Spleen (tissue), 11 donors: ENCODE results near the gene REC8. TPM values are rescaled to one million over a fixed set of nuclear protein-coding genes. Genes with fewer than 3 reads are reported as not detected.

Experiments
- DNase-seq: peaks from one replicate; pipeline ENCODE4 v3.0.0-alpha.2; 2020
- H3K27ac ChIP-seq, 8 donors: fragments of 200-600 bp; sonication (generic) in 7 of 8; 1 replicate in 4 of 8; 2 replicates in 4 of 8; pipeline versions ENCODE4 v1.5.0 to v1.8.0; 2016 to 2021; ENCODE audit warnings: inconsistent platforms in 4 of 8, mild to moderate bottlenecking in 4 of 8, moderate library complexity in 1 of 8
- H3K27me3 ChIP-seq, 7 donors: fragments of 200-600 bp; sonication (generic) in 6 of 7; replicated peaks in 1 of 7; 1 replicate in 4 of 7; 2 replicates in 3 of 7; pipeline versions ENCODE4 v1.5.0 to v1.8.0; 2016 to 2021; ENCODE audit warnings: inconsistent platforms in 3 of 7, mild to moderate bottlenecking in 1 of 7
- H3K36me3 ChIP-seq, 6 donors: fragments of 200-600 bp; sonication (generic) in 5 of 6; 1 replicate in 4 of 6; 2 replicates in 2 of 6; pipeline versions ENCODE4 v1.5.0 to v1.8.0; 2016 to 2021; ENCODE audit warnings: inconsistent platforms in 2 of 6
- H3K4me1 ChIP-seq, 6 donors: fragments of 200-600 bp; sonication (generic) in 5 of 6; 1 replicate in 3 of 6; 2 replicates in 3 of 6; pipeline versions ENCODE4 v1.5.0 to v1.8.0; 2016 to 2021; ENCODE audit warnings: inconsistent platforms in 3 of 6
- H3K4me3 ChIP-seq, 8 donors: fragments of 200-600 bp; sonication (generic) in 7 of 8; 1 replicate in 4 of 8; 2 replicates in 4 of 8; pipeline versions ENCODE4 v1.5.0 to v1.8.0; 2016 to 2021; ENCODE audit warnings: inconsistent platforms in 4 of 8, mild to moderate bottlenecking in 4 of 8, moderate library complexity in 2 of 8
- H3K9me3 ChIP-seq, 8 donors: fragments of 200-600 bp; sonication (generic) in 7 of 8; 1 replicate in 4 of 8; 2 replicates in 4 of 8; pipeline versions ENCODE4 v1.5.0 to v1.8.0; 2016 to 2021; ENCODE audit warnings: inconsistent platforms in 4 of 8
- CTCF ChIP-seq, 11 experiments: fragments of 200-600 bp in 7 of 11; fragments of 450-650 bp in 4 of 11; sonication (generic) in 4 of 11; IDR thresholded peaks in 8 of 11; conservative IDR thresholded peaks in 3 of 11; 1 replicate in 7 of 11; 2 replicates in 4 of 11; pipeline versions ENCODE4 v1.4.0 to v1.8.0; 2016 to 2021; ENCODE audit warnings: antibody characterized with exemption in 11 of 11, inconsistent platforms in 4 of 11, mild to moderate bottlenecking in 1 of 11
- POLR2A ChIP-seq, 3 donors: fragments of 450-650 bp; IDR thresholded peaks; one replicate each; pipeline ENCODE4 v1.5.1; 2017; ENCODE audit warnings: antibody characterized with exemption in 3 of 3, mild to moderate bottlenecking in 1 of 3
- POLR2AphosphoS5 ChIP-seq, 3 donors: sonication (generic); formaldehyde crosslinking; IDR thresholded peaks; one replicate each; pipeline ENCODE4 v1.5.1; 2017; ENCODE audit warnings: antibody characterized with exemption in 3 of 3
- WGBS, 5 donors: extraction: QIAGEN DNeasy Blood & Tissue Kit in 3 of 5; methylation state at CpG; one replicate each; pipeline versions ENCODE4 v1.1.5 to v1.1.7; 2013 to 2018; 5-methylcytosine and 5-hydroxymethylcytosine counted together
- intact Hi-C: fragments of 100-400 bp; cut with DNase I; formaldehyde crosslinking; loops from one replicate; pipeline ENCODE4 v1.15.0; 2023; ENCODE audit warnings: low total_unique reads
- polyA plus RNA-seq, 3 donors: library from polyadenylated mRNA; stranded (reverse); fragments of 200-250 nt; gene quantifications; one replicate each; pipeline ENCODE4 v1.2.1, GENCODE V29; 2013
- total RNA-seq, 7 donors: library from RNA; depleted of rRNA in 3 of 7; stranded (reverse); fragments of >200 nt in 3 of 7; fragmentation: NEBNext Ultra II Directional in 4 of 7; extraction: Animal tissue kit (Norgen Biotek cat#: 25700) in 4 of 7; gene quantifications; one replicate each; pipeline versions ENCODE4 v1.1.0 to v1.2.1, GENCODE V29; 2016 to 2021
- donor health status: healthy with polysubstance abuse.
- donor health status: DM: no; HTN: no; CAD: no; lungs with moderate emphysema.
- donor health status: DM: no; HTN: no; CAD: no.
- donor health status: Bipolar disorder and iron deficiency.
- donor health status: healthy.
- donor health status: DM: no; HTN: no; CAD: no.
- donor health status: DM: yes; HTN: yes; CAD: no.

The REC8 gene
- total and polyA plus RNA-seq, 10 donors: 23.5 to 51.6 (median 40.2) TPM

DNA sequence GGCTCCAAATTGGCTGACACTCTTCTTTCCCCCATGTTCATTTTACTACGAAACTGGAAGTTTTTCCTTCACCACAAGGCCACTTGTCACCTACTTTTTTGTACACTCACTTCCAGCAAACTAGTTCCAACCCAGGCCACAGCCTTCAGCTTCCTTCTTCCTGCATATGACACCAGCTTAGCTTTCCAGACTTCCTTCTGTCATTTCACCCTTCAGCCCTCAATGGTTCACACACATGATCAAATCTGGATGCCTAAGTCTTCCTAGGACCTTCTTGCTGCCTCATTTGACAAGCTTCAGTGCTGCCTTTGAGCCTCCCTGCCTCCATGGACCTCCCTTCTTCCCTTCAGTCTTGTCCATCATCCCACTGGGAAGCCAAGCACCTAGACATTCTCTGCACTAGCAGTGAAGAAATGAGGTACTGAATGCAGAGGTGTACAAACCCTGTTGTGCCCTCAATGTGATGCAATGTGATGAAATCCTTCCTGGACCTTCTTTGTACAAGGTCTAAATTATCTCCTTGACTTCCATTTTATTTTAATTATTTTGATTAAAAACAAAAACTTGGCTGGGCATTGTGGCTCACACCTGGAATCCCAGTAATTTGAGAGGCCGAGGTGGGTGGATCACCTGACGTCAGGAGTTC is 4.3 kb upstream of the REC8 start:
- Histone ChIP-seq H3K36me3 (peaks cover 30 to 86% (median 71%) of the 10 kb centered on the region in 6 donors), H3K4me3 (peak overlapping the region in 1 of 8 donors; percentile 11), H3K27me3 (no peaks in the 10 kb centered on the region), H3K4me1 (peaks cover 24 to 85% (median 67%) of the 10 kb centered on the region in 6 donors), H3K9me3 (no peaks in the 10 kb centered on the region), H3K27ac (peak overlapping the region in 7 of 8 donors; percentile 17 to 99 (median 63))
- peak in 1 of 3 donors; percentile 64 for TF ChIP-seq POLR2AphosphoS5 (IDR thresholded peaks at IDR 0.05)
- TF ChIP-seq CTCF (IDR thresholded peaks at IDR 0.05 in 8 of 11, conservative IDR thresholded peaks at IDR 0.05 in 3 of 11): no peak
- WGBS, 5 donors: 66 to 82% (median 70%) methylated on average over 3 of the region's 3 CpGs
- intact Hi-C loops: no loop called here
- peak; percentile 27 for DNase-seq

GRCh38 chr14:24172261-24172860 is 481 bp downstream of the REC8 start:
- TF ChIP-seq CTCF (IDR thresholded peaks at IDR 0.05 in 8 of 11, conservative IDR thresholded peaks at IDR 0.05 in 3 of 11) (no peak), POLR2A (IDR thresholded peaks at IDR 0.05) (no peak), POLR2AphosphoS5 (IDR thresholded peaks at IDR 0.05) (no peak)
- peak overlapping the region in 5 of 8 donors; percentile 54 to 77 (median 67) for H3K27ac ChIP-seq
- peak overlapping the region; percentile 34 to 72 (median 49) for H3K4me3 ChIP-seq
- H3K9me3 ChIP-seq: no peaks in the 10 kb centered on the region
- no peak for DNase-seq
- WGBS, 5 donors: 22 to 32% (median 30%) methylated on average over 26 to 30 of the region's 30 CpGs
- peaks cover 0 to 86% (median 48%) of the 10 kb centered on the region in 6 donors for H3K36me3 ChIP-seq
- H3K27me3 ChIP-seq: no peaks in the 10 kb centered on the region
- peaks cover 6 to 45% (median 28%) of the 10 kb centered on the region in 6 donors for H3K4me1 ChIP-seq
- intact Hi-C loops: no loop called here

DNA sequence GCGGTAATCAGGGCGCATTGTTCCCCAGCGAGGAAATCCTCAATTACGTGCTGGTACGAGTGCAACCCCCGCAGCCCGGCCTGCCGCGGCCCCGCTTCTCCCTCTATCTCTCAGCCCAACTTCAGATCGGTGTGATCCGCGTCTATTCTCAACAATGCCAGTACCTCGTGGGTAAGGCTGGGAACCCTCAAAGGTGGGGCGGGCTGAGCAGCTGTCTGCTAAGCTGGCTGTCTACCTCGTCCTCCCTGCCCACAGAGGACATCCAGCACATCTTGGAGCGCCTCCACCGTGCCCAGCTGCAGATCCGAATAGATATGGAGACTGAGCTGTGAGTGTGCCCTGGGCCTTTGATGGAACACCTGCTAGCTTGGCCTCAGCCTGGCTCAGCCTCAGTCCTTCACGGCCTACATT is 996 bp downstream of the REC8 start:
- intact Hi-C loops: no loop called here
- H3K27ac ChIP-seq: peak overlapping the region in 2 of 8 donors; percentile 72 to 77

More for the DNA sequence above, 996 bp downstream of the REC8 start:
- peak overlapping the region in 4 of 8 donors; percentile 47 to 72 (median 53) for H3K4me3 ChIP-seq
- no peaks in the 10 kb centered on the region for H3K9me3 ChIP-seq
- H3K4me1 ChIP-seq: peaks cover 6 to 40% (median 26%) of the 10 kb centered on the region in 6 donors
- H3K27me3 ChIP-seq: no peaks in the 10 kb centered on the region
- WGBS, 5 donors: 67 to 89% (median 72%) methylated on average over 19 to 20 of the region's 20 CpGs
- peaks cover 0 to 86% (median 51%) of the 10 kb centered on the region in 6 donors for H3K36me3 ChIP-seq
- no peak for TF ChIP-seq CTCF (IDR thresholded peaks at IDR 0.05 in 8 of 11, conservative IDR thresholded peaks at IDR 0.05 in 3 of 11)
- peak in 1 of 3 donors; percentile 63 for TF ChIP-seq POLR2AphosphoS5 (IDR thresholded peaks at IDR 0.05)
- no peak for DNase-seq
